Hematopoietic multipotent progenitor cell (in vitro differentiated cells): Measurements from ENCODE around the gene SYT3. TPM values are rescaled to one million over a fixed set of nuclear protein-coding genes. Genes with fewer than 3 reads are reported as not detected.

Experiments
- DNase-seq, 3 donors: peaks; one replicate each; pipeline ENCODE4 v3.0.0-alpha.2; 2011 to 2015; ENCODE audit warnings: low read depth in 2 of 3, low spot score in 2 of 3
- total RNA-seq: library from RNA; depleted of rRNA; stranded (reverse); fragments of >200 nt; gene quantifications from one replicate; pipeline ENCODE4 v1.2.3, GENCODE V29; 2012

Gene SYT3, protein sequence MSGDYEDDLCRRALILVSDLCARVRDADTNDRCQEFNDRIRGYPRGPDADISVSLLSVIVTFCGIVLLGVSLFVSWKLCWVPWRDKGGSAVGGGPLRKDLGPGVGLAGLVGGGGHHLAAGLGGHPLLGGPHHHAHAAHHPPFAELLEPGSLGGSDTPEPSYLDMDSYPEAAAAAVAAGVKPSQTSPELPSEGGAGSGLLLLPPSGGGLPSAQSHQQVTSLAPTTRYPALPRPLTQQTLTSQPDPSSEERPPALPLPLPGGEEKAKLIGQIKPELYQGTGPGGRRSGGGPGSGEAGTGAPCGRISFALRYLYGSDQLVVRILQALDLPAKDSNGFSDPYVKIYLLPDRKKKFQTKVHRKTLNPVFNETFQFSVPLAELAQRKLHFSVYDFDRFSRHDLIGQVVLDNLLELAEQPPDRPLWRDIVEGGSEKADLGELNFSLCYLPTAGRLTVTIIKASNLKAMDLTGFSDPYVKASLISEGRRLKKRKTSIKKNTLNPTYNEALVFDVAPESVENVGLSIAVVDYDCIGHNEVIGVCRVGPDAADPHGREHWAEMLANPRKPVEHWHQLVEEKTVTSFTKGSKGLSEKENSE
- total RNA-seq, result 0.81 TPM

DNA sequence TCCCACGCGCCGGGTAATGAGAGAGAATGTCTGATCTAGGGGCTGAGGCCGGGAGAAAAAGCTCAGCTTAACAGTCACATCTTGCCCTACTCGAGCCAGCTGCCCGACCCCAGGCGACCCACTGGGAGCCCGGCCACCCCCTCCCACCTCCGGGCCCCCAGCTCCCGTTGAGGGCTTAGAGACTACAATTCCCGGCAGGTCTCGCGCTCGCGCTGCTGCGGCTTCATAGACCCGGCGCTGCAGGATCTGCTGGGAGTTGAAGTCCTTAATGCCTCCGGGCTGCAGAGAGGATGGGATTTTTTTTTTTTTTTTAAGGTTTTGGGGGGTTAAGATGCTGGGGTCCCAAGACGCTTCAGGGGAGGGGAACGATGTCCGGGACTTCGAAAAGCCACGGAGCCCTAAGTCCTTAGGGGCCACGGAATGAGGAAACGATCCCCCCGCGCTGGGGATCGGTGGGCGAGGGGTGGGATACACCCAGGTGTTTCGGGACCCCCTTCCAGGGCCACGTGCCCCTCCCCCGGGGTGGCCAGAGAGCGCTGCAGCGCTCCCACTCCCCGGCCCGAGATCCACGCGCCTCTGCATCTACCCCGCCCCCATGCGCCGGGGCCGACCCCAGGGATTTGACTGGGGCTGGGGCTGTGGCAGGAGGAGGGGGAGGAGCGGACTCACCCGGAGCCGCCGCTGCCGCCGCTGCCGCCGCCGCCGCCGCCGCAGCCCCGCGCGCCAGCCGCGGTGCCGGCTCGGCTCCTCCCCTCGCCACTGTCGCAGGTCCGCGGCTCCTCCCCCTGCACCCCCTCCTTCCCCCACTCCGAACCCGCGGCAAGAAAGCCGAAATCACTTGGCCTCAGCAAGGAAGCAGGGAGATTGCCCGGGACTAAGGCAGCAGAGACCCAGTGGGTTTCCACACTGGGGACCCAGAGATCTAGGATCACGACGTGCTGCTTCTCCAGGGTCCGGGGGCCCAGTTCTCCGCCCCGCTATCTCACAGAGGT lies at the start of gene SYT3:
SYT3 (minus strand) TSS at position 761 of the 992 bp plus-strand sequence. CDS start 2,470 bp downstream, outside the sequence.
- DNase-seq, result peak in 2 of 3 donors; percentile 50 to 63

DNA sequence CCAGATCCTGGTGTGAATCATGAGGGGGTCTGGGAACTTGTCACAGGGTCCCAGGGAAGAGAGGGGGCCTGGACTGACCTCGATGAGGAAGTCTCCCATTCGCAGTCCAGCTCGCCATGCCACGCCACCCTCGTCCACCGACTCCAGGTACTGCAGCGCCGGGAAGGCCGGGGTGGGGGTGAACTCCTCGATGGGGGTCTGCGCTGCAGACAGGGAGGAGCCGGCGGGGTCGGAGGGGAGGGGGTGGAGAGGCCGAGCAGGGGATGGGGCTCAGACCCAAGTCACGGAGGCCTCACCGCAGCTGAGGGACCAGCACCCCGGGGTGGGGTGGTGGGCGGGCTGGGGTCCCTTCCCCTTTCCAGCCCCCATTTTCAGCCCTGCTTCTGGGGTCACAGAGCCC lies 49.1 kb upstream of the SYT3 start:
- DNase-seq, result no peak

DNA sequence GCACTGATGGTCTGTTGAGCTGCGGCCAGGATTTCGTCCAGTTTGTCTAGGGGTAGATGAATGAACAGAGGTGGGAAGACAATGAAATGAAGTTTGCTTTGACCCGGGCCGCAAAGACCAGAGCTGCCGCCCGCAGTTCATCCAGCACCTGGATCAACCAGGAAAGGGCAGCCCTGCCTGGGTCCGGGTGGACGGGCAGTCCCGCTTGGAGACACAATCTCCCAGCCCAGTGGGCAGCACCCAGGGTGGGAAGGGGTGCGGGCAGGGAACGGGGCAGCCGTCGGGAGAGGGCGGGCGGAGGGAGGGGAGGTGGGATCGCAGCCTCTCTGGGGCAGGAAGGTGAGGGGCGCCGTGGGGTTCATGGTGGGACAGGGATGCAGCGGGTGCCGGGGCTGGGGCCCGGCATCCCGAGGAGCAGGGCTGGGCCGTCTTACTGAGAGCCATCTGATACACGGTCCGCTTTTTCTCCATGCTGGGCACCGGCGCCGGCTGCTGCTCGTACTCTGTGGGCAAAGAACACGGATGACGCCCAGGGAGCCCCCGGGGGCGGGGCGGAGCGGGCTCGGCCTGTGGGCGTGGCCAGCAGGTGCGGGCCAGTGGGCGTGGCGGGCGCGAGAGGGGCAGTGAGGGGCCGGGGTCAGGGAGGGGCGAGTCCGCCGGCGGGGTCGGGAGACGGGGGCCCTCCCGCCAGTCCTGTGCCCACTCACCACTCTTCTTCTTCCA lies 46.8 kb upstream of the SYT3 start:
- DNase-seq, result no peak

DNA sequence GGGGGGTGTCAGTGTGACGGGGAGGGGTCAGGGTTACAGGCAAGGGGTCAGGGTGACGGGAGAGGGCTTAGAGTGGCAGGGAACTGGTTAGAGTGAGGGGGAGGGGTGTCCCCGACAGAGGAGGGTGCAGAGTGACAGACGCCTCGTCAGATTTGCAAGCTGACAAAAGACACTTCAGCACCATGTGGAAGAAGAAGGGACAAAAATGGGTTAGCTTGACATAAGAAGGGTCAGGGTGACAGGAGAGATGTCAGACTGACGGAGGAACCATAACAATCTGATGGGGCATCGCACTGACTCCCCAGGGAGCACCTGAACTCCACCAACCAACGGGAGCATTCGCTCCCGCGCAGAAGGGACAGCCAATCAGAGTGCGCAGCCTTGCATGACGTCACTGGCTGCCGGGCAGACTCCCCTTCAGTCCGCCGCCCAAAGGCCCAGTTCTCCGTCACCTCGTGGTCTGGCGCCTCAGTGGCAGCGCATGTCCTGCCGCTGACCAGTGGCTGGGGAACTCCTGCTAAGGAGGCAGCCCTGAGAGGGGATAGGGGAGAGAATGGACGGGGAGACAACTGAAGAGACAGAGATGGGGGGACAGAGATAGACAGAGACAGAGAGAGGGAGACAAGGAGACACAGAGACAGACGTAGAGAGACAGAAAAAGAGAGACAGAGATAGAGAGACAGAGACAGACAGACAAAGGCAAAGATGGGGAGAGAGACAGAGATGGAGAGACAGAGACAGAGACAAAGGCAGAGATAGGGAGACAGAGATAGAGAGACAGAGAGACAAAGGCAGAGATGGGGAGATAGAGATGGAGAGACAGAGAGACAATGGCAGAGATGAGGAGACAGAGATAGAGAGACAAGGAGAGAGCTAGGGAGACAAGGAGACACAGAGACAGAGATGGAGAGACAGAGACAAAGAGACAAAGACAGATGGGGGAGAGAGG lies 39.8 kb upstream of the SYT3 start:
- peak; percentile 28 to 79 (median 72) for DNase-seq

DNA sequence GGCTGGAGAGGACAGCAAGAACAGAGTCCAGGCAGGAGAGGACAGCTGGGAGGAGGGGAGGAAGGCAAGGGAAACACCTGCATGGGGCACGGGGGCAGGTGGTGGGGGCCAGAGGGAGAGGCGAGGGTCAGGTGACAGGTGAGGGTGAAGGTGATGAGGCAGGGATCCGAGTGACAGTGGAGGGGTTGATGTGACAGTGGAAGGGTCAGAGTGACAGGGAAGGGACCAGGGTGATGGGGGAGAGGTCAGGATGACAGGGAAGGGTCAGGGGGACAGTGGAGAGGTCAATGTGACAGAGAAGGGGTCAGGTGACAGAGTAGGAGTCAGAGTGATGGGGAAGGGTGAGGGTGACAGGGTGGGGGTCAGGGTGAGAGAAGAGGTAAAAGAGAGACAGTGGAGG lies 38.6 kb upstream of the SYT3 start:
- no peak for DNase-seq

DNA sequence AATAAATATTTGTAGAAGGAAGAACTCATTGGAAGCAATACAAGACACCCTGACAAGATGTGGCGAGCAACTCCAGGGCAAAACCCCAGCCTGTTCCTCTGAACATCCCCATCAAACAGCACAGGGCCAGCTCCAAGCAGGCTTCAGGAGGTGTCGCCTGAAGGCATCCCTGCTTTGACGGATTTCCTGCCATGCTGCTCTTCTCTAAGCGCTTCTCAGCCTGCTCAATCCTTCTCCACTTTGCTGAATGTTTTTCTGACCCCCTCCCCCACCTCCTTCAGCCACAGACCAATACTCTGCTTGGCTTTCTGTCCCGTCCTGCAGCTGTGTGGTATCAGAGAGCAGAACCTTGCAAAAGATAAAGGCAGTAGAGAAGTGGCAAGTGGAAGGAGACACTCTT lies 38.0 kb upstream of the SYT3 start:
- no peak for DNase-seq

DNA sequence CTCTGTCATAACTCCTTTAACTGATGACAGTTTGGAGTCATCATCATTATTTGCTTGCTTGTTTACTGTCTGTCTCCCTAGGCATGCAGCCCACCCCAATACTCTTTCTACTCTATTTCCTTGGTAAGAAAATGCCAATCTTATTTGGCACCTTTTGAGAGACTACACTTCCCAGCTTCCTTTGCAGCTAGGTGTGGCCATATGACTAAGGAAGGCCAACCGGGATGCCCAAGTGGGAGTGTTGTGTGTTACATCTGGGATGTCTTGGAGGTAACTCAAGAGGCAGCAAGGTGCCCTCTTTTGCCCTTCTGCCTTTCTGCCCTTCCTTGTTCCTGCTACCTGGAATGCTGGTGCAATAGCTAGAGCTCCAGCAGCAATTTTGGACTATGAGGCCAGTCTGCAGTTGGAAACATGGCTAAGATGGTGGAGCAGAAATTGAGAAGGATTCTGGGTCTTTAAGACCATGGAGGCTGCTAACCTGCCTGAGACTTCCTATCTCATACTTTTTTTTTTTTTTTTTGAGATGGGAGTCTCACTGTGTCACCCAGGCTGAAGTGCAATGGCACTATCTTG lies 37.0 kb upstream of the SYT3 start:
- DNase-seq, result no peak

DNA sequence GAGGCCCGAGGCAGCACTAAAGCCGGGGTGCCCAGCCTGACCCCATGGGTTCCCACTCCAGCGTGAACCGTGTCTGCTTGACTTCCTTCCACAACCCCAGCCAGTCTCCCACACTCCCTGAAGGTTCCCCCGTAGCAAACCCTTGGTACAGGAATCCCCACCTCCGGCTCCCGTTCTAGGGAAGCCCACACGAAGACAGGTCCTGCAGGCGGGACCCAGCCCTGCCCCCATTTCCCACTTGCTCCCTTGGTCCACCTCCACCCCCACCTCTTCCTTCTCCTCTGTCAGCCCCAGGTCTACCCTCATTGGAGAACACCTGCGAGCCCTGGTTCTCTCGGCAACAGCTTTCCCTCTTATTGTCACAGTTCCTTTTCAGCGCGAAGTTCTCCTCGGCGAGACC lies 33.4 kb upstream of the SYT3 start:
- no peak for DNase-seq

DNA sequence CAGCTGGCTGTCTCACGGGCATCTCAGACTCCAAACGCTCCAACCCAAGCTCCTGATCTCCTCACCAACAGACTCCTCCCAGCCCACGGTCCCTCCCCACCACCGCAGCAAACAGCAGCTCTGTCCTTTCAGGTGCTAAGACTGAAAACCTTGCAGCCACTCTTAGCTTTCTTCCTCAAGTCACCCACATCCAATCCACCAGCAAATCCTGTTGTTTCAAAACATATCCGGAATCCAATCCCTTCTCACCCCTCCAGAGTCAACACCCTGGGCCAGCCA lies 30.4 kb upstream of the SYT3 start:
- no peak for DNase-seq

DNA sequence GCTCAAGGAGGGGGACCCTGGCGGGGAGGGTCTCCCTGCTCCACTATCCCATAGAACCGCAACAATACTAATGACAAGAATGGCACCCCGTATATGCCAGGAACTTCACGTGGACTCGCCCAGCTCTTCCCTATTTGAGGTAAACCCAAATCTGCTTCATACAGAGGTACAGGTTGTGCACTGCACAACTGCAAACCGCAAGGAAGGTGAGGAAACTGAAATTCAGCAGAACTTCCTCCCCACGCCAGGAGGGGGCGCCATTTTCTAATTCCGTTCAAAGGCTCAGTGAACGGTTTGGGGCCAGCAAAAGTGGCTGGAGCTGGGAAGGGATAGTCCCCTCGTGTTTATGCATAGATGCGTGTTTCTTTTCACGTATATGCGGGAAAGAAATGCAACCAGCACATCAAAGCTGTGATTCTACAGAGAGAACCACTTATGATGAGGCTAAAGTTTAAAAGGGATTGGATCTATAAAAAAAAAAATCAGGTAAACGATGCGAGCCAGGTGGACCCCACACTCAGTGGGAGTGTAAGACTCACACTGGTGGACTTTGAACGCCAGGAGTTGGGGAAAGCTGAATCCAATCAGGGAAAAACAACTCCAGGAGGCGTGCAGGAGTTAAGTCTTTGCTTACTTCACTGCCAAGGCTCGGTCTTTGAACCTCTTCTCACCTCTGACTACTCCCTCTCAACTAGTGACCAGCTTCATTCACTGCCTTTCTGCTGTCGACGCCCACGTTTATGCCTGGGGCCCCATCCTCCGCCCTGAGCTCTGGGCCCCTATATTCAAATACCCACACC lies 29.8 kb upstream of the SYT3 start:
- peak in 2 of 3 donors; percentile 26 to 57 for DNase-seq

DNA sequence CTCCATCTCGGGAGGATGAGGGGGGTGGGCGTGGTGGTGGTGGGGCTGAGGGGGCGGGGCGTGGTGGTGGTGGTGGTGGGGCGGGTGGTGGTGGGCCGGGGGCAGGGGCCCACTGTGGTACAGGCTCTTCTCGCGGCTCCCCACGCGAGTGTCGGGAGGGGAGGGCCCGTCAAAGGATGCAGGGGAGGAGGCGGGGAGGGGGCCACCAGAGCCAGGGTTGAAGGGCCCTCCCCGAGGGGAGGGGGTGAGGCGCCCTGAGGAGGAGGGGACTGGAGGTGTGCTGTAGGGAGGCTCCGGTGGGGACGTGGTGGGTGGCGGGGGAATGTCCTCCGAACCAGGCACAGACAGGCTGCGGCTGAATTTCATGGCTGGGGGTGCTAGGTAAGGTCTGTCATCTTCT lies 29.2 kb upstream of the SYT3 start:
- no peak for DNase-seq

DNA sequence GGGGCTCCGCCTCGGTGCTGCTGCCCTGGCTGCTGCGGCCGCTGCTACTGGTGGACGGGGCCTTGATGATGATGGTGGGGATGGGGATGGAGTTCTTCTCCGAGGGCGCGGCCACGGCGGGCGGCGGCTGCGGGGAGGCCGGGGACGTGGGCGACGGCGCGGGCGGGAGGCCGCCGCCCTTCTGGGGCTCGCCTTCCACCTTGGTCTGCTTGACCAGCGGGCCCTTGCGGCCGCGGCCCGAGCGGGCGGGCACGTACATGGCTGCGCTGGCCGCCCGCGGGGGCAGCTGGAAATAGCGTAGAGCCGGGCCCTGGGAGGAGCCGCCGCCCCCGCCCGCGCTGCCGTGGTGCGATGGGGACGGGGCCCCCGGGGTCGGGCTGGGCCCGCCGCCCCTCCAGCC lies 28.7 kb upstream of the SYT3 start:
- no peak for DNase-seq

DNA sequence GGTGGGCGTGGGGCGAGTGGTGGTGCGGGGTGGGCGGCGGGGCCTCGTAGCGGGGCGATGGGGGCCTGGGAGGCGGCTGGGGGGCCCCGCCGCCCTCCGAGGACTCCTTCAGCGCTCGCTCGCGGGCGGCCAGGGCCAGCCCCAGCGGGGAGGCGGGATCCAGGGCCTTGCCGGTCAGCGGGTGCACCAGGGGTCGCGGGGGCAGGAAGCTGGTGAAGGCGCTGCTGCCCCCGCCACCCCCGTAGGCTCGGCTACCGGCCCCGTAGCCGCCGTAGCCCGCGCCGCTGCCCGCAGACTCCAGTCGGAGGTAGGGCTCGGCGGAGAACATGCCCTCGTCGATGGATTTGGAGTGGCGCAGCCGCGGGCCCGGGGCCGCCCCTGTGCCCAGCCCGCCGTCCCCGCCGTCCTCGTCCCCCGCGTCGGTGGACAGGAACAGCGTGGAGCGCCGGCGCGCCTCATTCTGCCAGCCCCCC lies 28.1 kb upstream of the SYT3 start:
- no peak for DNase-seq

DNA sequence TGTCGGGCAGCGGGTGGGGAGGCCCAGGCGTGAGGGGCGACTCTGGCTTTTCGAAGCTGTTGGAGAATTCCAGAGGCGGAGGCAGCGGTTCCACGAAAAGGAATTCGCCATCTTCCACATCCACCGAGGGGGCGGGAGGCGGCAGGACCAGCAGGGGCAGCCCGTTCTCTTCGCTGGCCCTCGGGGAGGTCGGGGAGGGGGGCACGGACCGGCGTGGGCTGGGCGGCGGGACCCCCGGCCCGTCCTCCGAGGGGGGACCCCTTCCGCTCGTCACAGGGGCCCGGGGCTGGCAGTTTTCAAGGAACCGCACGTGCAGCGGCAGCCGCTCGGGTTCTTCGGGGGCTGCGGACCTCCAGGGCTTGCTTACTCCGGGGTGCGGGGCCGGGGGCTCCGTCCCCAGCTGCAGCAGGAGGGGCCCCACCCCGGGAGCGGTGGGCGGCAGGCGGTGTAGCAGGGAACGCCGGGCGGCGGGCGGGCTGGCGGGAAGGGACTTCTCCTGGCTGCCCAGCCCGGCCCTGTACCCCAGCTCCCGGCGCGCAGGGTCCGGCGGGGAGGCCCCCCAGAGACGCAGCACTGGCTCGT lies 27.6 kb upstream of the SYT3 start:
- no peak for DNase-seq

DNA sequence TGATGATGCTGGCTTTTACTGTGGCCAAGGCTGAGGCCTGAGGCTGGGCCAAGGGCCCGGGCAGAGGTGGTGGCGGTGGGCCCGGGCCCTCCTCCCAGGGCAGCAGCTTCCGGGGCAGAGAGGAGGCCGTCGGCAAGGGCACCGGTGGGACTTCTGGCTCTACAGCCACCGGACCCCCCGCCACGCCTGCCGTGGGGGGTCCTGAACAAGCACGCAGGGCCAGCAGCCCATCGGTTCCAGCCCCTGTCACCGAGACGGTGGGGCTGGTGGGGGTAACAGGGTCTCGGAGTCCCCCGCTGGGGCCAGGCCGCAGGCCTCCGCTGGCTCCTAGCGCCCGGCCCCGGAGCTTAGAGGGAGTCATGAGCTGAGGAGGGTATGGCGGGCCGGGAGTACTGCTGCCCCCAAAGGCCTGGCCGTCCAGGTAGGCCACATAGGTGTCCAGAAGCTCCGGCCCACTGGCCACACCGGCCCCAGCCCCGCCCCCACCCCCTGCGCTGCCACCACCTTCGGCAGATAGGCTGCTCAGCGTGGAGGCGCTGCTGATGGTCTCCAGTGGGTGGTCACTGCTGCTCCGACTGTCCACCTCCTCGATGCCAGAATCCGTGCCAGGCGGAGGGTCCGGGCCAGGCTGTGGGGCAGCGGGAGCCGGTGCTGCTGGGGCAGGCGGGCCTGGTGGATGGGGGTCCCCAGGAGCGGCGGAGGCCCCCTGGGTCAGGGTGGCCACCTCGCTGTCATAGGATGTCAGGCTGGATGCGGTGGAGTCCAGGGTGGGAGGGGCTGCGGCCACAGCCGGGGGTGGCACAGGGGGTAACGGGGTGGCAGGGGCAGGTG lies 26.9 kb upstream of the SYT3 start:
- no peak for DNase-seq

DNA sequence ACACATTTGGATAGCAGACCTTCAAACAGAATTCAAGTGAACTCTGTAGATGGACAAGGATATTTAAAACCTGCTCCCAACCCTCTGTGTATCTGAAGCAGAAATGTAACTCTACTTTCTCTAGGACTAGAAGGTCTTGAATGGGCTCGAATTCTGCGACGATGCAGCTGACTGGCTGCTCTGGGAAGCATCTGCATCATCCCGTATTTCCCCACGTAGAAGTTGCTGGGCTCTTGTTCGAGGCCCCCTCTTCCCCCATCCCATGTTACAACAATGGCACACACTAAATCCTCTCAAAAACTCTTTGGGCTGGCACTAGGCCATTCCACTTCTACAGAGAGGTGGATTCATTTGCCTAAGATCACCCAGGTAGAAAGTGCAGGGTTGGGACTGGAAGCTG lies 24.5 kb upstream of the SYT3 start:
- no peak for DNase-seq

DNA sequence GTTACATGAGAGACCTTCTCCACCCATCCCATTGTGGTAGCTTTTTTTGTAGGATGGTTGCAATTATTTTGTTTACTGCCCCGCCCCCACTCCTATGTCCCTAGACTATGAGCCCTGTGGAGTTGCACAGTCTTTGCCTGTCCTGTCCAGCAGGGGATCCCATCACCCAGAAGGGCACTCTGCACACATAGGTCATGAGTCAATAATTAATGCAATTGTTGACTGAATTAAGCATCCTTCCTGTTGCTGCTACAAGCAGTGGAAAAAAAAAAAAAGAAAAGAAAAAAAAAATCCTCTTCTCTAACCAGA lies 23.8 kb upstream of the SYT3 start:
- DNase-seq, result peak in 1 of 3 donors; percentile 26
